Stromal cell of bone marrow (primary cell): ENCODE data around the gene TRIM72.
"Not testable (repeated sequence)": the region's sequence is repeated elsewhere in the genome, so short reads cannot be mapped to it uniquely, and the experiment has no call there.

Experiments used
- DNase-seq: peaks from one replicate; pipeline ENCODE4 v3.0.0-alpha.2; 2012; ENCODE audit warnings: low read depth

TRIM72 gene

GRCh38 chr16:31215287-31216162, 1.6 kb downstream of the TRIM72 start:
- DNase-seq, result no peak

- DNase-seq, result no peak
These were observed 2.7 kb downstream of the TRIM72 start, which contains the start of gene PYDC1 for GRCh38 chr16:31216422-31217135. PYDC1 (minus strand) TSS chr16:31217135; CDS start chr16:31217028, 107 bp downstream.

- DNase-seq, result no peak
These were observed 3.2 kb downstream of the TRIM72 start for GRCh38 chr16:31217136-31217530.

GRCh38 chr16:31219154-31219741, 5.3 kb downstream of the TRIM72 start:
- no peak for DNase-seq

- no peak for DNase-seq
These were observed 7.6 kb downstream of the TRIM72 start for GRCh38 chr16:31221357-31222160.

- DNase-seq, result no peak
These were observed 9.1 kb downstream of the TRIM72 start for GRCh38 chr16:31223044-31223443.

GRCh38 chr16:31224092-31224955, 10.4 kb downstream of the TRIM72 start:
- no peak for DNase-seq

- DNase-seq, result no peak
These were observed 11.3 kb downstream of the TRIM72 start for GRCh38 chr16:31225193-31225592.

- no peak for DNase-seq
These were observed 14.3 kb downstream of the TRIM72 start for GRCh38 chr16:31228206-31228605.

- DNase-seq, result no peak
These were observed 15.6 kb downstream of the TRIM72 start for GRCh38 chr16:31229501-31229900.

GRCh38 chr16:31238041-31238440, 24.1 kb downstream of the TRIM72 start:
- DNase-seq, result no peak

- peak; percentile 32 for DNase-seq
These were observed 28.3 kb downstream of the TRIM72 start for GRCh38 chr16:31242206-31242605.

GRCh38 chr16:31243734-31244670, 30.1 kb downstream of the TRIM72 start:
- no peak for DNase-seq

- DNase-seq, result not testable (repeated sequence)
These were observed 31.7 kb downstream of the TRIM72 start for GRCh38 chr16:31245598-31245997.

GRCh38 chr16:31246296-31246695, 32.4 kb downstream of the TRIM72 start:
- DNase-seq, result no peak

- DNase-seq, result no peak
These were observed 34.4 kb downstream of the TRIM72 start for GRCh38 chr16:31248344-31248743.

GRCh38 chr16:31250782-31251384, 37.0 kb downstream of the TRIM72 start:
- DNase-seq, result no peak

GRCh38 chr16:31251435-31251834, 37.5 kb downstream of the TRIM72 start:
- no peak for DNase-seq

GRCh38 chr16:31253642-31254045, 39.7 kb downstream of the TRIM72 start:
- DNase-seq, result no peak
